ENCODE data around the gene SLC8B1. TPM values are rescaled to one million over a fixed set of nuclear protein-coding genes. Genes with fewer than 3 reads are reported as not detected.

SLC8B1 gene
- total RNA-seq, 1 experiment from 2014 or later: 30.9 TPM

- H2AFZ ChIP-seq (ENCODE audit: low read depth, low read length, poor library complexity, severe bottlenecking): no peak overlapping the region
- H3K36me3 ChIP-seq (ENCODE audit: control insufficient read depth in 1 of 2, insufficient read depth in 2 of 2, low read length in 2 of 2): no peaks in the 10 kb centered on the region
- no peaks in the 10 kb centered on the region for H3K27me3 ChIP-seq (ENCODE audit: insufficient read depth, low read length)
- DNase-seq (ENCODE audit: low read depth, low spot score): no peak
- H3K4me1 ChIP-seq (ENCODE audit: control insufficient read depth in 1 of 2, insufficient read depth in 2 of 2, low read length in 2 of 2): no peaks in the 10 kb centered on the region
- H3K9me3 ChIP-seq (ENCODE audit: control insufficient read depth in 1 of 2, insufficient read depth in 1 of 2, low read depth in 1 of 2, low read length in 2 of 2): no peaks in the 10 kb centered on the region
- BruUV-seq (replicated peaks): no TSS peak
- TF ChIP-seq RAD21 (IDR thresholded peaks at IDR 0.05; ENCODE audit: low read depth): no peak
- TF ChIP-seq MAX (IDR thresholded peaks at IDR 0.05): no peak
- RAD21 ChIA-PET (ENCODE audit: low non-redundant PET in 1 of 2, low total read pairs in 2 of 2, uncharacterized antibody in 2 of 2, unreplicated experiment in 2 of 2): no interaction called here
- ATAC-seq: no peak
- no peaks in the 10 kb centered on the region for H3K9me2 ChIP-seq (ENCODE audit: insufficient read depth)
- H3K4me2 ChIP-seq (ENCODE audit: low read length): no peak overlapping the region
- no peak overlapping the region for H3K4me3 ChIP-seq (replicated peaks in 1 of 2; ENCODE audit: low read depth in 1 of 2, low read length in 2 of 2)
- no peaks in the 10 kb centered on the region for H4K20me1 ChIP-seq (ENCODE audit: insufficient read depth)
- H3K79me2 ChIP-seq (ENCODE audit: insufficient read depth, low read length): no peaks in the 10 kb centered on the region
- intact Hi-C loops (cut with micrococcal nuclease): no loop called here
- H3K27ac ChIP-seq (ENCODE audit: low read depth, low read length): no peak overlapping the region
- CTCF ChIA-PET: interaction anchor here (0.6 kb wide), 1 partner anchor 148 kb away, joined by 4 read pairs; no protein-coding TSS in a partner anchor
- POLR2A ChIA-PET: no interaction called here
- no peak overlapping the region for H3K9ac ChIP-seq (ENCODE audit: low read length)
Observed at GRCh38 chr12:113345318-113345717, 10.4 kb upstream of the SLC8B1 start.

DNA sequence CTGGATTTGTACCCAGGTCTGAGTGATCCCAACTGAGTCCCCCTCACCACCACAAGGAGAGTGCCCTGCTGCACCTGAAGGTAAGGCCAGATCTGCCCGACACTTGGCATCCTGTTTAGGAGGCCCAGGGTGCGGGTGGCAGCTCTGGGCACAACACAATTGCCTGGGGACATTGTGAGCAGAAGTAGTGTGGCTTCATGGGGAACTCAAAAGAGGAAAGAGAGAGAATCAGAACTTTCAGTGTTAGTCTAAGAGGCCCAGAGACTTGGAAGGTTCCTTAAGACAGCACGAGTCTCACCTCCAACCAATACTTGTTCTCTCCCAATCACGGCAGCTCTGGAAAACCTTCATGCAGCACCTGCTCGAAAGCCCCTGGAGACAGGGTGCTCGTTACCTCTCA lies 6.6 kb upstream of the SLC8B1 start:
- Histone ChIP-seq H3K4me3 (replicated peaks in 1 of 2; ENCODE audit: low read depth in 1 of 2, low read length in 2 of 2) (no peak overlapping the region), H3K27ac (ENCODE audit: low read depth, low read length) (no peak overlapping the region)
- ATAC-seq: no peak
- TF ChIP-seq YY1 (IDR thresholded peaks at IDR 0.05; ENCODE audit: extremely low read depth, insufficient replicate concordance, low read depth, low read length) (no peak), POLR2AphosphoS5 (IDR thresholded peaks at IDR 0.05; ENCODE audit: low read depth, low read length) (no peak), ATF3 (IDR thresholded peaks at IDR 0.05) (no peak), RAD21 (IDR thresholded peaks at IDR 0.05; ENCODE audit: low read depth) (no peak), SRF (IDR thresholded peaks at IDR 0.05; ENCODE audit: low read depth) (no peak), ELF1 (IDR thresholded peaks at IDR 0.05; ENCODE audit: borderline replicate concordance, low read depth) (no peak), CBX3 (IDR thresholded peaks at IDR 0.05; ENCODE audit: low read depth) (no peak), SIN3A (IDR thresholded peaks at IDR 0.05; ENCODE audit: low read depth) (no peak), SP1 (IDR thresholded peaks at IDR 0.05; ENCODE audit: low read depth) (no peak), TCF7L2 (IDR thresholded peaks at IDR 0.05; ENCODE audit: borderline replicate concordance, extremely low read depth, insufficient read depth, insufficient read length) (no peak), ZFX (IDR thresholded peaks at IDR 0.05) (no peak)
- TF ChIP-seq, protein P1, sequence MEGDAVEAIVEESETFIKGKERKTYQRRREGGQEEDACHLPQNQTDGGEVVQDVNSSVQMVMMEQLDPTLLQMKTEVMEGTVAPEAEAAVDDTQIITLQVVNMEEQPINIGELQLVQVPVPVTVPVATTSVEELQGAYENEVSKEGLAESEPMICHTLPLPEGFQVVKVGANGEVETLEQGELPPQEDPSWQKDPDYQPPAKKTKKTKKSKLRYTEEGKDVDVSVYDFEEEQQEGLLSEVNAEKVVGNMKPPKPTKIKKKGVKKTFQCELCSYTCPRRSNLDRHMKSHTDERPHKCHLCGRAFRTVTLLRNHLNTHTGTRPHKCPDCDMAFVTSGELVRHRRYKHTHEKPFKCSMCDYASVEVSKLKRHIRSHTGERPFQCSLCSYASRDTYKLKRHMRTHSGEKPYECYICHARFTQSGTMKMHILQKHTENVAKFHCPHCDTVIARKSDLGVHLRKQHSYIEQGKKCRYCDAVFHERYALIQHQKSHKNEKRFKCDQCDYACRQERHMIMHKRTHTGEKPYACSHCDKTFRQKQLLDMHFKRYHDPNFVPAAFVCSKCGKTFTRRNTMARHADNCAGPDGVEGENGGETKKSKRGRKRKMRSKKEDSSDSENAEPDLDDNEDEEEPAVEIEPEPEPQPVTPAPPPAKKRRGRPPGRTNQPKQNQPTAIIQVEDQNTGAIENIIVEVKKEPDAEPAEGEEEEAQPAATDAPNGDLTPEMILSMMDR (IDR thresholded peaks at IDR 0.05 in 2 of 3, conservative IDR thresholded peaks at IDR 0.05 in 1 of 3; ENCODE audit: borderline replicate concordance in 1 of 3, insufficient read depth in 1 of 3, low read depth in 2 of 3, low read length in 2 of 3): no peak
- TF ChIP-seq, protein P2, sequence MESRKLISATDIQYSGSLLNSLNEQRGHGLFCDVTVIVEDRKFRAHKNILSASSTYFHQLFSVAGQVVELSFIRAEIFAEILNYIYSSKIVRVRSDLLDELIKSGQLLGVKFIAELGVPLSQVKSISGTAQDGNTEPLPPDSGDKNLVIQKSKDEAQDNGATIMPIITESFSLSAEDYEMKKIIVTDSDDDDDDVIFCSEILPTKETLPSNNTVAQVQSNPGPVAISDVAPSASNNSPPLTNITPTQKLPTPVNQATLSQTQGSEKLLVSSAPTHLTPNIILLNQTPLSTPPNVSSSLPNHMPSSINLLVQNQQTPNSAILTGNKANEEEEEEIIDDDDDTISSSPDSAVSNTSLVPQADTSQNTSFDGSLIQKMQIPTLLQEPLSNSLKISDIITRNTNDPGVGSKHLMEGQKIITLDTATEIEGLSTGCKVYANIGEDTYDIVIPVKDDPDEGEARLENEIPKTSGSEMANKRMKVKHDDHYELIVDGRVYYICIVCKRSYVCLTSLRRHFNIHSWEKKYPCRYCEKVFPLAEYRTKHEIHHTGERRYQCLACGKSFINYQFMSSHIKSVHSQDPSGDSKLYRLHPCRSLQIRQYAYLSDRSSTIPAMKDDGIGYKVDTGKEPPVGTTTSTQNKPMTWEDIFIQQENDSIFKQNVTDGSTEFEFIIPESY (IDR thresholded peaks at IDR 0.05; ENCODE audit: extremely low read depth, insufficient replicate concordance, low read length): no peak

More for the DNA sequence above, 6.6 kb upstream of the SLC8B1 start:
- Histone ChIP-seq H3K36me3 (ENCODE audit: control insufficient read depth in 1 of 2, insufficient read depth in 2 of 2, low read length in 2 of 2) (no peaks in the 10 kb centered on the region), H3K9ac (ENCODE audit: low read length) (no peak overlapping the region), H3K4me1 (ENCODE audit: control insufficient read depth in 1 of 2, insufficient read depth in 2 of 2, low read length in 2 of 2) (no peaks in the 10 kb centered on the region), H2AFZ (ENCODE audit: low read depth, low read length, poor library complexity, severe bottlenecking) (no peak overlapping the region), H4K20me1 (ENCODE audit: insufficient read depth) (no peaks in the 10 kb centered on the region), H3K9me3 (ENCODE audit: control insufficient read depth in 1 of 2, insufficient read depth in 1 of 2, low read depth in 1 of 2, low read length in 2 of 2) (no peaks in the 10 kb centered on the region), H3K4me2 (ENCODE audit: low read length) (no peak overlapping the region), H3K9me2 (ENCODE audit: insufficient read depth) (no peaks in the 10 kb centered on the region), H3K79me2 (ENCODE audit: insufficient read depth, low read length) (no peaks in the 10 kb centered on the region), H3K27me3 (ENCODE audit: insufficient read depth, low read length) (no peaks in the 10 kb centered on the region)
- RAD21 ChIA-PET (ENCODE audit: low non-redundant PET in 1 of 2, low total read pairs in 2 of 2, uncharacterized antibody in 2 of 2, unreplicated experiment in 2 of 2): no interaction called here
- CTCF ChIA-PET: no interaction called here
- POLR2A ChIA-PET: no interaction called here
- BruUV-seq (replicated peaks): no TSS peak
- intact Hi-C loops (cut with micrococcal nuclease): no loop called here
- no peak for DNase-seq (ENCODE audit: low read depth, low spot score)
